Fibroblast of lung (primary cell): ENCODE results near the gene PLEKHA1. TPM values are rescaled to one million over a fixed set of nuclear protein-coding genes. Genes with fewer than 3 reads are reported as not detected.

Experiments
- DNase-seq, 2 donors: peaks; one replicate each; pipeline versions ENCODE4 v3.0.0 to v3.0.0-alpha.2; 2010; ENCODE audit warnings: low read depth in 2 of 2
- H2AFZ ChIP-seq: 2 replicates; pipeline ENCODE4 v1.5.1; 2012; ENCODE audit warnings: low read length, control low read depth, inconsistent platforms
- H3K27ac ChIP-seq: 2 replicates; pipeline ENCODE4 v1.5.1; 2011; ENCODE audit warnings: low read length, control low read depth; ENCODE audit not compliant: insufficient read depth
- H3K27me3 ChIP-seq: 2 replicates; pipeline ENCODE4 v1.5.1; 2011; ENCODE audit warnings: mild to moderate bottlenecking, low read length; ENCODE audit not compliant: control insufficient read depth, insufficient read depth
- H3K36me3 ChIP-seq: 2 replicates; pipeline ENCODE4 v1.5.1; 2011; ENCODE audit warnings: low read length; ENCODE audit not compliant: control insufficient read depth, insufficient read depth
- H3K4me1 ChIP-seq: 2 replicates; pipeline ENCODE4 v1.5.1; 2011; ENCODE audit warnings: low read length; ENCODE audit not compliant: control insufficient read depth, insufficient read depth; ENCODE audit errors: extremely low read depth
- H3K4me2 ChIP-seq: 2 replicates; pipeline ENCODE4 v1.5.1; 2011; ENCODE audit warnings: low read length, control low read depth; ENCODE audit not compliant: insufficient read depth; ENCODE audit errors: extremely low read depth
- H3K4me3 ChIP-seq, 4 experiments: fragments of 200-600 bp in 1 of 4; sonication (generic) in 1 of 4; replicated peaks in 1 of 4; 2 replicates each; pipeline ENCODE4 v1.5.1; 2011 to 2016; ENCODE audit warnings: low read length in 4 of 4, low read depth in 3 of 4, mild to moderate bottlenecking in 3 of 4, control low read depth in 2 of 4, inconsistent platforms in 1 of 4, mixed read lengths in 1 of 4; ENCODE audit not compliant: insufficient read depth in 1 of 4; ENCODE audit errors: control extremely low read depth in 1 of 4
- H3K79me2 ChIP-seq: 2 replicates; pipeline ENCODE4 v1.5.1; 2012; ENCODE audit warnings: mild to moderate bottlenecking, low read length, inconsistent platforms; ENCODE audit not compliant: control insufficient read depth, insufficient read depth
- H3K9ac ChIP-seq: 2 replicates; pipeline ENCODE4 v1.5.1; 2011; ENCODE audit warnings: mild to moderate bottlenecking, low read length, control low read depth; ENCODE audit not compliant: insufficient read depth
- H3K9me3 ChIP-seq: 2 replicates; pipeline ENCODE4 v1.5.1; 2012; ENCODE audit warnings: low read depth, low read length; ENCODE audit not compliant: control insufficient read depth, insufficient read depth
- H4K20me1 ChIP-seq: 2 replicates; pipeline ENCODE4 v1.5.1; 2011; ENCODE audit warnings: low read length; ENCODE audit not compliant: control insufficient read depth, insufficient read depth; ENCODE audit errors: extremely low read depth
- CTCF ChIP-seq, 2 donors: IDR thresholded peaks in 1 of 2; conservative IDR thresholded peaks in 1 of 2; 1 replicate in 1 of 2; 2 replicates in 1 of 2; pipeline ENCODE4 v1.5.1; 2011 to 2012; ENCODE audit warnings: low read length in 2 of 2, control low read depth in 1 of 2, inconsistent platforms in 1 of 2, low read depth in 1 of 2, mild to moderate bottlenecking in 1 of 2
- EZH2 ChIP-seq: IDR thresholded peaks from 2 replicates; pipeline ENCODE4 v1.5.1; 2012; ENCODE audit warnings: low read length, control low read depth, mild to moderate bottlenecking; ENCODE audit errors: missing control alignments
- polyA plus RNA-seq, 2 donors: library from polyadenylated mRNA; depleted of rRNA in 1 of 2; stranded (reverse) in 1 of 2; unstranded in 1 of 2; fragments of >200 nt; gene quantifications; 2 replicates each; pipeline ENCODE4 v1.2.1, GENCODE V29; 2011 to 2012; ENCODE audit warnings: missing spikeins in 1 of 2
- total RNA-seq: library from RNA; depleted of rRNA; stranded (reverse); fragments of >200 nt; gene quantifications from 2 replicates; pipeline ENCODE4 v1.2.1, GENCODE V29; 2014

The PLEKHA1 gene
- total and polyA plus RNA-seq, 2 donors (not counting 1 experiment from before 2014, with no cell fraction given): 14.4 to 37.9 TPM

- peaks cover 6% of the 10 kb centered on the region for H3K27me3 ChIP-seq
- no peak overlapping the region for H3K27ac ChIP-seq
- no peak overlapping the region for H3K4me2 ChIP-seq
- no peaks in the 10 kb centered on the region for H3K9me3 ChIP-seq
- no peaks in the 10 kb centered on the region for H3K79me2 ChIP-seq
- no peak overlapping the region for H3K4me3 ChIP-seq
- no peaks in the 10 kb centered on the region for H4K20me1 ChIP-seq
- TF ChIP-seq CTCF (conservative IDR thresholded peaks at IDR 0.05 in 1 of 2, IDR thresholded peaks at IDR 0.05 in 1 of 2; ENCODE audit: low read depth in 1 of 2, low read length in 2 of 2) (no peak), EZH2 (no peak)
- no peak overlapping the region for H2AFZ ChIP-seq
- H3K36me3 ChIP-seq: no peaks in the 10 kb centered on the region
- H3K4me1 ChIP-seq: no peaks in the 10 kb centered on the region
- H3K9ac ChIP-seq: no peak overlapping the region
- no peak for DNase-seq
Observed at GRCh38 chr10:122333037-122333436, 41.5 kb upstream of the PLEKHA1 start.

- no peaks in the 10 kb centered on the region for H3K9me3 ChIP-seq
- no peaks in the 10 kb centered on the region for H3K36me3 ChIP-seq
- TF ChIP-seq EZH2: no peak
- TF ChIP-seq CTCF (conservative IDR thresholded peaks at IDR 0.05 in 1 of 2, IDR thresholded peaks at IDR 0.05 in 1 of 2; ENCODE audit: low read depth in 1 of 2, low read length in 2 of 2): no peak
- H3K27me3 ChIP-seq: no peaks in the 10 kb centered on the region
- H3K79me2 ChIP-seq: no peaks in the 10 kb centered on the region
- no peak overlapping the region for H3K9ac ChIP-seq
- H2AFZ ChIP-seq: no peak overlapping the region
- no peak for DNase-seq
- H4K20me1 ChIP-seq: no peaks in the 10 kb centered on the region
- H3K4me1 ChIP-seq: no peaks in the 10 kb centered on the region
- no peak overlapping the region for H3K4me3 ChIP-seq
- no peak overlapping the region for H3K4me2 ChIP-seq
- H3K27ac ChIP-seq: no peak overlapping the region
Observed at GRCh38 chr10:122336332-122336731, 38.2 kb upstream of the PLEKHA1 start.

- Histone ChIP-seq H3K4me3 (no peak overlapping the region), H3K9me3 (no peaks in the 10 kb centered on the region), H3K4me1 (no peaks in the 10 kb centered on the region), H3K79me2 (no peaks in the 10 kb centered on the region), H3K36me3 (no peaks in the 10 kb centered on the region), H2AFZ (no peak overlapping the region), H4K20me1 (no peaks in the 10 kb centered on the region), H3K9ac (no peak overlapping the region), H3K27me3 (no peaks in the 10 kb centered on the region), H3K27ac (no peak overlapping the region), H3K4me2 (no peak overlapping the region)
- no peak for TF ChIP-seq CTCF (conservative IDR thresholded peaks at IDR 0.05 in 1 of 2, IDR thresholded peaks at IDR 0.05 in 1 of 2; ENCODE audit: low read depth in 1 of 2, low read length in 2 of 2)
- TF ChIP-seq EZH2: no peak
- DNase-seq: no peak
Observed at GRCh38 chr10:122336961-122337360, 37.5 kb upstream of the PLEKHA1 start.
